GM06990 (cell line): ENCODE results near the gene UBTFL1.
"Not testable (repeated sequence)": the region's sequence is repeated elsewhere in the genome, so short reads cannot be mapped to it uniquely, and the experiment has no call there.

ENCODE experiments used
- DNase-seq: peaks from one replicate; pipeline ENCODE4 v3.0.0-alpha.2; 2011; ENCODE audit not compliant: insufficient read length; ENCODE audit errors: extremely low read depth
- H3K27me3 ChIP-seq: replicated peaks from 2 replicates; pipeline ENCODE4 v1.6.0; 2011; ENCODE audit warnings: low read length; ENCODE audit not compliant: control insufficient read depth, insufficient read depth
- H3K36me3 ChIP-seq: 2 replicates; pipeline ENCODE4 v1.5.1; 2011; ENCODE audit warnings: low read length; ENCODE audit not compliant: control insufficient read depth, insufficient read depth
- H3K4me3 ChIP-seq: replicated peaks from 2 replicates; pipeline ENCODE4 v1.5.1; 2011; ENCODE audit warnings: low read depth, mild to moderate bottlenecking, control low read depth, low read length
- CTCF ChIP-seq: IDR thresholded peaks from 2 replicates; pipeline ENCODE4 v1.5.1; 2011; ENCODE audit warnings: low read length, control low read depth, mild to moderate bottlenecking, inconsistent platforms; ENCODE audit not compliant: insufficient read depth, poor library complexity, severe bottlenecking

Gene UBTFL1

GRCh38 chr11:90085650-90086049 is at the start of gene UBTFL1:
TSS of gene UBTFL1 (plus strand) at chr11:90085950. CDS start at chr11:90085950, 0 bp downstream.
- not testable (repeated sequence) for H3K4me3 ChIP-seq, H3K27me3 ChIP-seq, H3K36me3 ChIP-seq, DNase-seq

GRCh38 chr11:90051591-90052209 is 34.0 kb upstream of the UBTFL1 start:
- not testable (repeated sequence) for DNase-seq, H3K27me3 ChIP-seq, H3K36me3 ChIP-seq, H3K4me3 ChIP-seq

DNA sequence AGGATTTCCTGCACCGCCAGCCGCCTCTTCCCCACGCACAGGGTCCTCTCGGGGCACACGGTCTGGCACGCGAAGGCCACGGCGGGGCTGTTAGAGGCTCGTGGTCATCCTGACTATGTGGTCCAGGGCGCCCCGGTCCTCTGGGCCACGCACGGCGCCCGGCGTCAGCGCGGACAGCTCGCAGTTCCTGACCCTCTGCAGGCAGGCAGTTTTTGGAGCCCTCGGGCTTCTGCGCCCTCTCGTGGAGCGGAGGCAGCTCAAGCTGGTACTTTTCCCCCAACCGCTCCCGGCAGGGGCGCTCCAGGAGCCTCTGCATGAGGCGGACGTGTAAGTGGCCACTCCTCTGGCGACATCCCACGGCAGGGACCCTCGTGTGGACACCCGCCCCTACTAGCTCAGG is 33.4 kb upstream of the UBTFL1 start:
- not testable (repeated sequence) for DNase-seq, H3K4me3 ChIP-seq, H3K36me3 ChIP-seq, H3K27me3 ChIP-seq

- not testable (repeated sequence) for H3K36me3 ChIP-seq, DNase-seq
Measured at GRCh38 chr11:90053545-90053944, 32.2 kb upstream of the UBTFL1 start.

GRCh38 chr11:90088731-90089130 is 3.0 kb downstream of the UBTFL1 start:
- not testable (repeated sequence) for H3K36me3 ChIP-seq, H3K4me3 ChIP-seq, H3K27me3 ChIP-seq, DNase-seq

More at GRCh38 chr11:90053545-90053944, 32.2 kb upstream of the UBTFL1 start:
- H3K27me3 ChIP-seq, H3K4me3 ChIP-seq: not testable (repeated sequence)

GRCh38 chr11:90095230-90095924 is 9.6 kb downstream of the UBTFL1 start:
- not testable (repeated sequence) for DNase-seq, H3K36me3 ChIP-seq, H3K27me3 ChIP-seq, H3K4me3 ChIP-seq

DNA sequence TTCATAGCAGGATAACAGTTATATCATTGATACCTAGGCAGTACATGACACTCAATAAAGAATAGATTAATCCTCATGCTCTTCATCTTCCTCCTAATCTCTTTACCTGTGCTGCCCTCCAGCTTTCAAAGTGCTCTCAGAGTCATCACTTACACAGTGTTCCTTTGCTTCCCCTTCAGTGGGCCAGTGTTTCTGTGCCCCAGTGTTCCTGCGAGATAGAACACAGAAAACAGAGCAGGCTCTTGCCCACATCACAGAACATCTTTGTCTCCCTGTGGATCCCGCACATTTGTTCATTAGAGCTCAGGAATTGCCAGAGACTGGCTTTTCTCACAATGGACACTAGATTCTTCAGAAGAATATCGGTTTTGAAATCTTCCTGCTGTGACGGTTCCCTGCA is 12.5 kb downstream of the UBTFL1 start:
- not testable (repeated sequence) for H3K27me3 ChIP-seq, H3K4me3 ChIP-seq, H3K36me3 ChIP-seq, DNase-seq

- no peak for TF ChIP-seq CTCF
- Histone ChIP-seq H3K4me3 (no peak overlapping the region), H3K36me3 (no peaks in the 10 kb centered on the region), H3K27me3 (no peaks in the 10 kb centered on the region)
- DNase-seq = no peak
Measured at GRCh38 chr11:90100431-90100830, 14.7 kb downstream of the UBTFL1 start.

DNA sequence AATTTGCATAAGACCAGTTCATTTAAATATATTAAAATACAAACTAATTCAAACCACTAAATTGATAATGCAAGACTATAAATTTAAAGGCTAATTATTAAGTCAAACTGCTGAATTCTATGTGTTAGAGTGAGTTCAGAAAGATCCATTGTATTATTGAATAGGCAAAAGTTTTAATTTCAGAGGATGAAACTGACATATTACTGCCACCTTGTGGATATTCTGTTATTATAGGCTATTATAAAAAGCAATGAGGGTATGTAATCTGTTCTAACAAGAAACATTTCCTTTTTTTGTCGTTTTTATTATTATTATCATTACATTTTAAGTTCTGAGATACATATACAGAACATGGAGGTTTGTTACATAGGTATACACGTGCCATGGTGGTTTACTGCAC is 27.8 kb downstream of the UBTFL1 start:
- H3K27me3 ChIP-seq = no peaks in the 10 kb centered on the region
- DNase-seq = no peak
- no peak overlapping the region for H3K4me3 ChIP-seq
- peak; percentile 14 for TF ChIP-seq CTCF
- H3K36me3 ChIP-seq = no peaks in the 10 kb centered on the region
